ENCODE measurements around the gene OR5AK2.

GRCh38 chr11:56950510-56950909 is 38.2 kb upstream of the OR5AK2 start:
- TF ChIP-seq USF2 (CRISPR knock-in tag; IDR thresholded peaks at IDR 0.05) (no peak), ELF4 (CRISPR knock-in tag; IDR thresholded peaks at IDR 0.05) (no peak), REST (IDR thresholded peaks at IDR 0.05; ENCODE audit: borderline replicate concordance) (no peak), REST (CRISPR knock-in tag; IDR thresholded peaks at IDR 0.05; ENCODE audit: low read depth) (no peak)
